NCI-H146 treated with DMSO at 0.1 percent for 48 hours (cell line): ENCODE data around the gene GPHA2.
"Not testable (repeated sequence)": the region's sequence is repeated elsewhere in the genome, so short reads cannot be mapped to it uniquely, and the experiment has no call there.

Experiments used
- DNase-seq: peaks from one replicate; lab custom pipeline; 2025; ENCODE audit not compliant: unreplicated experiment; lab: John Stamatoyannopoulos, UW

GPHA2 gene

GRCh38 chr11:64935359-64936081 is at the start of gene GPHA2:
Gene GPHA2 (minus strand): TSS chr11:64935893. CDS start chr11:64935460, 433 bp downstream.
- DNase-seq, result peak; percentile 25

- not testable (repeated sequence) for DNase-seq
These were observed 47.6 kb upstream of the GPHA2 start for GRCh38 chr11:64983339-64983738.

- no peak for DNase-seq
These were observed 41.0 kb upstream of the GPHA2 start for GRCh38 chr11:64976651-64977050.

GRCh38 chr11:64974124-64974523 is 38.4 kb upstream of the GPHA2 start:
- DNase-seq, result no peak

- DNase-seq, result no peak
These were observed 35.9 kb upstream of the GPHA2 start, which contains the start of gene MAJIN for GRCh38 chr11:64971421-64972233. Gene MAJIN (minus strand): TSS chr11:64972108. CDS start chr11:64959405, 12,703 bp downstream.

- no peak for DNase-seq
These were observed 35.0 kb upstream of the GPHA2 start for GRCh38 chr11:64970731-64971151.

GRCh38 chr11:64969209-64969608 is 33.5 kb upstream of the GPHA2 start:
- no peak for DNase-seq

GRCh38 chr11:64967375-64967774 is 31.7 kb upstream of the GPHA2 start:
- DNase-seq, result no peak

- DNase-seq, result no peak
These were observed 27.5 kb upstream of the GPHA2 start for GRCh38 chr11:64963072-64963631.

GRCh38 chr11:64960719-64961118 is 25.0 kb upstream of the GPHA2 start:
- DNase-seq, result no peak

- no peak for DNase-seq
These were observed 23.8 kb upstream of the GPHA2 start for GRCh38 chr11:64959498-64959897.

GRCh38 chr11:64954201-64954600 is 18.5 kb upstream of the GPHA2 start:
- no peak for DNase-seq

GRCh38 chr11:64951529-64951928 is 15.8 kb upstream of the GPHA2 start:
- DNase-seq, result peak; percentile 20

- no peak for DNase-seq
These were observed 11.6 kb upstream of the GPHA2 start for GRCh38 chr11:64947208-64947814.

- no peak for DNase-seq
These were observed 846 bp upstream of the GPHA2 start for GRCh38 chr11:64936539-64936938.

GRCh38 chr11:64934682-64935358 is 873 bp downstream of the GPHA2 start:
- no peak for DNase-seq

- DNase-seq, result no peak
These were observed 1.6 kb downstream of the GPHA2 start for GRCh38 chr11:64933935-64934681.

GRCh38 chr11:64933213-64933934 is 2.3 kb downstream of the GPHA2 start:
- no peak for DNase-seq

GRCh38 chr11:64932324-64932723 is 3.4 kb downstream of the GPHA2 start:
- no peak for DNase-seq
